HEK293T (cell line): ENCODE measurements around the gene AP5S1.
A peak's percentile ranks its signal among the peaks of the same experiment; 100 is the strongest.

Experiments used
- CTCF ChIA-PET: fragments of 350-600 bp; formaldehyde crosslinking; extraction: SDS; loops from one replicate; lab custom pipeline; 2021; ENCODE audit warnings: antibody characterized with exemption, inconsistent platforms; lab: Yijun Ruan, JAX
- POLR2A ChIA-PET: fragments of 350-600 bp; formaldehyde crosslinking; extraction: SDS; loops from one replicate; lab custom pipeline; 2020; ENCODE audit warnings: antibody characterized with exemption, inconsistent platforms; lab: Yijun Ruan, JAX
- DNase-seq: peaks from one replicate; pipeline ENCODE4 v3.0.0; 2012; ENCODE audit warnings: mixed read lengths; ENCODE audit errors: extremely low spot score
- ARNT ChIP-seq: fragments of 450-650 bp; IDR thresholded peaks from 2 replicates; pipeline ENCODE4 v1.6.1; 2017; ENCODE audit warnings: mild to moderate bottlenecking
- BHLHE40 ChIP-seq: fragments of 450-650 bp; IDR thresholded peaks from 2 replicates; pipeline ENCODE4 v1.6.1; 2016; ENCODE audit warnings: mild to moderate bottlenecking, moderate library complexity, borderline replicate concordance
- CTBP1 ChIP-seq: fragments of 450-650 bp; IDR thresholded peaks from 2 replicates; pipeline ENCODE4 v1.6.1; 2016; ENCODE audit warnings: borderline replicate concordance
- ELF4 ChIP-seq: fragments of 450-650 bp; IDR thresholded peaks from 2 replicates; pipeline ENCODE4 v1.6.1; 2017; ENCODE audit warnings: antibody characterized with exemption
- FOXA1 ChIP-seq: fragments of 450-650 bp; IDR thresholded peaks from 2 replicates; pipeline ENCODE4 v1.6.1; 2016; ENCODE audit warnings: mild to moderate bottlenecking
- FOXK2 ChIP-seq: fragments of 450-650 bp; IDR thresholded peaks from 2 replicates; pipeline ENCODE4 v1.6.1; 2016; ENCODE audit warnings: mild to moderate bottlenecking
- FOXM1 ChIP-seq: fragments of 450-650 bp; IDR thresholded peaks from 2 replicates; pipeline ENCODE4 v1.6.1; 2017; ENCODE audit warnings: mild to moderate bottlenecking, borderline replicate concordance
- HDGF ChIP-seq: fragments of 450-650 bp; IDR thresholded peaks from 2 replicates; pipeline ENCODE4 v1.6.1; 2017; ENCODE audit warnings: antibody characterized with exemption, borderline replicate concordance
- L3MBTL2 ChIP-seq: fragments of 450-650 bp; conservative IDR thresholded peaks from 2 replicates; pipeline ENCODE4 v1.6.1; 2016; ENCODE audit warnings: mild to moderate bottlenecking
- LEF1 ChIP-seq: fragments of 450-650 bp; IDR thresholded peaks from 2 replicates; pipeline ENCODE4 v1.6.1; 2017; ENCODE audit warnings: mild to moderate bottlenecking, borderline replicate concordance
- NFRKB ChIP-seq: fragments of 450-650 bp; IDR thresholded peaks from 2 replicates; pipeline ENCODE4 v1.6.1; 2016; ENCODE audit warnings: mild to moderate bottlenecking, moderate library complexity
- SP1 ChIP-seq: fragments of 450-650 bp; IDR thresholded peaks from 2 replicates; pipeline ENCODE4 v1.6.1; 2017
- SUZ12 ChIP-seq: fragments of 450-650 bp; IDR thresholded peaks from 2 replicates; pipeline ENCODE4 v1.6.1; 2016; ENCODE audit warnings: mild to moderate bottlenecking
- TARDBP ChIP-seq: fragments of 450-650 bp; IDR thresholded peaks from 2 replicates; pipeline ENCODE4 v1.6.1; 2016
- ZNF384 ChIP-seq: fragments of 450-650 bp; IDR thresholded peaks from 2 replicates; pipeline ENCODE4 v1.6.1; 2016
- TF ChIP-seq, protein P1 (sequence below): fragments of 450-650 bp; IDR thresholded peaks from 2 replicates; pipeline ENCODE4 v1.6.1; 2016

AP5S1 gene, protein sequence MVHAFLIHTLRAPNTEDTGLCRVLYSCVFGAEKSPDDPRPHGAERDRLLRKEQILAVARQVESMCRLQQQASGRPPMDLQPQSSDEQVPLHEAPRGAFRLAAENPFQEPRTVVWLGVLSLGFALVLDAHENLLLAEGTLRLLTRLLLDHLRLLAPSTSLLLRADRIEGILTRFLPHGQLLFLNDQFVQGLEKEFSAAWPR

GRCh38 chr20:3820048-3820900, at the start of gene AP5S1:
Gene AP5S1 (plus strand): TSS chr20:3820547. CDS start chr20:3822118, 1,571 bp downstream.
- ChIA-PET POLR2A (interaction anchor here (0.7 to 3.9 kb wide), 16 partner anchors 8 to 227 kb away, joined by 3 to 47 read pairs (median 8); partner anchors contain the start of genes ADISSP, CDC25B, CENPB and SPEF1), CTCF (interaction anchor here (0.6 to 1.9 kb wide), 13 partner anchors 10 to 267 kb away, joined by 3 to 9 read pairs (median 4); partner anchors contain the start of genes CDC25B and CENPB)
- TF ChIP-seq ARNT, result 0 out of 2 replicates have a peak, but pooled peaks have one; percentile 29
- TF ChIP-seq FOXK2, result no peak
- no peak for TF ChIP-seq FOXM1
- TF ChIP-seq, protein P1, sequence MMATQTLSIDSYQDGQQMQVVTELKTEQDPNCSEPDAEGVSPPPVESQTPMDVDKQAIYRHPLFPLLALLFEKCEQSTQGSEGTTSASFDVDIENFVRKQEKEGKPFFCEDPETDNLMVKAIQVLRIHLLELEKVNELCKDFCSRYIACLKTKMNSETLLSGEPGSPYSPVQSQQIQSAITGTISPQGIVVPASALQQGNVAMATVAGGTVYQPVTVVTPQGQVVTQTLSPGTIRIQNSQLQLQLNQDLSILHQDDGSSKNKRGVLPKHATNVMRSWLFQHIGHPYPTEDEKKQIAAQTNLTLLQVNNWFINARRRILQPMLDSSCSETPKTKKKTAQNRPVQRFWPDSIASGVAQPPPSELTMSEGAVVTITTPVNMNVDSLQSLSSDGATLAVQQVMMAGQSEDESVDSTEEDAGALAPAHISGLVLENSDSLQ, result no peak
- TF ChIP-seq LEF1, result no peak; the same call in 1 of the 2 replicates
- no peak for TF ChIP-seq BHLHE40
- peak; percentile 91 for DNase-seq

DNA sequence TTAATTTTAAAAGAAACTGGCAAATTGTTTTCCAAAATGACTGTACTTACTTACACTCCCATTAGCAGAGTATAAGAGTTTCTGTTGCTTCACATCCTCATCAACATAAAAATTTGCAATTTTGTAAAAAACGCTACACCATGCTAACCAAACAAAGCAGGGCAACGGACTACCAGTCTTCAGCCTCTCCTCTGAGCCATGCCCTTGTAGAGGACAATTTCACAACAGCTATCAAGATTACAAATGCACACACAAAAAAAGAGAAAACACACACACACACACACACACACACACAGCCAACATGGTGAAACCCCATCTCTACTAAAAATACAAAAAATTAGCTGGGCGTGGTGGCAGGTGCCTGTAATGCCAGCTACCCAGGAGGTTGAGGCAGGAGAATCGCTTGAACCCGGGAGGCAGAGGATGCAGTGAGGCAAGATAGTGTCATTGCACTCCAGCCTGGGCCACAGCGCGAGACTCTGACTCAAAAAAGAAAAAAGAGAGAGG, 48.7 kb upstream of the AP5S1 start:
- CTCF ChIA-PET, result interaction anchor here (0.6 kb wide), 1 partner anchor 29 kb away, joined by 3 read pairs; no protein-coding TSS in a partner anchor
- TF ChIP-seq NFRKB, result no peak
- no peak for TF ChIP-seq FOXK2
- no peak for TF ChIP-seq CTBP1
- TF ChIP-seq HDGF, result no peak
- no peak for TF ChIP-seq FOXM1
- no peak for DNase-seq
- POLR2A ChIA-PET, result no interaction called here

DNA sequence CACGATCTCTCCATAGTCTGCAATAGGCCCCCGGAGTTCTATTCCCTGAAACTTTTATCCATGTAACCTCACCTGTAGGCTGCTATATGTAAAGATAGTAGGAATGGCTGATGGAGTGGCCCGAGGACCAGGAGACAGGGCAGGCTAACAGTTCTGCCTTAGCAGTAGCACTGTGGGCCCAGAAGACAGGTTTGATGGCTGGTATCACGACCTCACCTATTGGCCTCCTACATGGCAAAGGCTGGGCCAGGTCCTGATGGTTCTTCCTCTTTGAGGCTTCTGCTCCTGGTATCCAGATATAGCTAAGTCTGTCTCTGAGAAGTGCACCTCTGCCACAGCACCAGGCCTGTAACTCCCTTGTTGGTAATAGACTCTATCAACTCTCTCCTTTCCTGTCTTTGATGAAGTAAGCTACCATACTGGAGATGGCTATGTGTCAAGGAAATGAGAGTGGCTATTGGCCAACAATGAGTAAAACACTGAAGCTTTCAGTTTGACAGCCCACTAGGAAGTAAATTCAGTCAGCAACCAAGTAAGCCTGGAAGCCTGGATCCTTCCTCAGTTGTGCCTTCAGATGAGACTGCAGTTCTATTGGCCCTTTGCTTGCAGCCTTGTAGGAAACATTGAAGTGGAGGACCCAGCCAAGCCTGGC, 44.8 kb upstream of the AP5S1 start:
- CTCF ChIA-PET, result no interaction called here
- no peak for DNase-seq
- no peak for TF ChIP-seq SUZ12
- no peak for TF ChIP-seq FOXM1
- no peak for TF ChIP-seq BHLHE40
- TF ChIP-seq SP1, result no peak
- TF ChIP-seq CTBP1, result no peak
- TF ChIP-seq NFRKB, result no peak
- no peak for TF ChIP-seq FOXK2
- TF ChIP-seq LEF1, result no peak
- no peak for TF ChIP-seq ARNT
- no peak for TF ChIP-seq ZNF384
- TF ChIP-seq TARDBP, result no peak
- no peak for TF ChIP-seq FOXA1
- no peak for TF ChIP-seq ELF4
- TF ChIP-seq L3MBTL2, result no peak
- TF ChIP-seq, protein P1, result no peak
- no peak for TF ChIP-seq HDGF
- POLR2A ChIA-PET, result interaction anchor here (0.6 kb wide), 1 partner anchor 8 kb away, joined by 3 read pairs; the partner anchor contains the start of gene ADISSP

DNA sequence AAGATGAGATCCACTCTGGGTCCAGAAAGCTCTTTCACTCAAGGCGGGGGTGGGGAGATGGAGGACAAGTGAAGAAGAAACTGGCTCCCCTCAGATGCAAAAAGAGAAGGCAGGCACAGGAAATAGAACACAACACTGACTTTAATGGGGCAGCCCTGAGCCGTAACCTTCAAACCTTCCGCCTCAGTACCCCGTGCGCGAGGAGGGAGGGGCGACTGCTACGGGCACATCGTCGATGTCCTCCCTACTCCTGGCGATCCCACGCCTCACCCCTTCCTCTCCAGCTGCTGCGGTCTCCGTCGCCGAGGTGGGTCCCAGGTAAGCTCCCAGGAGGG, 43.0 kb upstream of the AP5S1 start:
- CTCF ChIA-PET, result interaction anchor here (2.8 kb wide), 1 partner anchor 9 kb away, joined by 11 read pairs; the partner anchor contains the start of gene ADISSP
- TF ChIP-seq BHLHE40 (no peak), TARDBP (no peak), SUZ12 (no peak), SP1 (no peak), ZNF384 (no peak), L3MBTL2 (no peak), FOXK2 (no peak), LEF1 (no peak), ELF4 (no peak), FOXM1 (no peak)
- TF ChIP-seq, protein P1, result no peak
- no peak for DNase-seq
- POLR2A ChIA-PET, result interaction anchor here (1.8 kb wide), 1 partner anchor 43 kb away, joined by 4 read pairs; the partner anchor contains the start of gene AP5S1

DNA sequence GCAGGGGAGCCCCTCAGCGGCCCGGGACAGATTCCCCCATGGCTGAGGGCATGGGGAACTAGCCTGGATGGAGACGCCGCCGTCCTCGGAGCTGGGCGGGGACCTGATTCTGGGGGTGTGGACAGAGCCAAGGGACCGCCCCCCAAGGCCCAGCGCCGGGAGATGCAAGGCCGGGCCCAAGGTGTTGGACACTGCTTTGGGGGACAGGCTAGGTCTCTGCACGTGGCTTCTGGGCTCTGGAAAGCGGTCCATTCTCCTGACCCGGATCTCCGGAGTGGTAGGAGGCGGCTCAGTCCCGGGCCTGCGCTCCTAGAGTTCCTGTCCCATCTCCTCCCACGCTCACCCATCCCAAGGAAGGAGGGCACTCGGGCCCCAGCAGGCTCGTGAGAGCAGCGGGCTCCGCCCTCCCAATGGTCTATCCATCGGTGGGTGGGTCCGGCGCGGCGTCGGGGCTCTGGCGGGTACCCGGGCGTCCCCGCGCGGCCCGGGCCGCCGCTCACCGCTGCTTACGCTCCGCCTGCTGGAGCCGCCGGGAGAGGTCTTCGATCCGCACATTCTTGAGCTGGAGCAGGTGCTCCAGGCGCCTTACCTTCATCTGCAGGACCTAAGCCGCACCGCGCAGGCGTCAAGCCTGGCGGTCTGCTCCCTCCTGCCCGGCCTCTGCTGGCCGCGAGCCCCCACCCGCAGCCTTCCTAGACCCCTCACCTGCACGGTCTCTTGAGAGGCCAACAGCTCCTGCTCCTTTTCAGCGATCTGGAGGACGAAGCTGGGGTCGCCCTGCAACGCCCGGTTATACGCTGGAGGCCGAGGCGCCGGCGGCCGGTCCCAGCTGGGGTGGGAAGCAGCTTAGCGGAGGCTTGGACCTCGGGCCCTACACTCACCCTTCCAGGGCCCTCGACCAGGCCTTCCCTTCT, 42.4 kb upstream of the AP5S1 start:
- CTCF ChIA-PET, result interaction anchor here (0.6 to 2.8 kb wide), 3 partner anchors 10 to 336 kb away, joined by 3 to 11 read pairs (median 3); partner anchors contain the start of gene ADISSP
- no peak for DNase-seq
- no peak for TF ChIP-seq LEF1
- no peak for TF ChIP-seq FOXM1
- no peak for TF ChIP-seq BHLHE40
- TF ChIP-seq NFRKB, result no peak
- no peak for TF ChIP-seq ZNF384
- TF ChIP-seq L3MBTL2, result no peak
- POLR2A ChIA-PET, result interaction anchor here (1.8 to 2.7 kb wide), 2 partner anchors 10 to 42 kb away, joined by 4 to 8 read pairs; partner anchors contain the start of genes ADISSP and AP5S1
